NT2/D1 (cell line): ENCODE data around the gene CCDC78.

Source experiments
- SUZ12 ChIP-seq: IDR thresholded peaks from 2 replicates; pipeline ENCODE4 v1.6.1; 2011; ENCODE audit not compliant: insufficient read length, insufficient read depth; ENCODE audit errors: extremely low read depth
- YY1 ChIP-seq: IDR thresholded peaks from 2 replicates; pipeline ENCODE4 v1.6.1; 2011; ENCODE audit not compliant: insufficient read length, insufficient read depth
- ZNF274 ChIP-seq: IDR thresholded peaks from 2 replicates; pipeline ENCODE4 v1.6.1; 2011; ENCODE audit warnings: mild to moderate bottlenecking, low read depth, low read length

DNA sequence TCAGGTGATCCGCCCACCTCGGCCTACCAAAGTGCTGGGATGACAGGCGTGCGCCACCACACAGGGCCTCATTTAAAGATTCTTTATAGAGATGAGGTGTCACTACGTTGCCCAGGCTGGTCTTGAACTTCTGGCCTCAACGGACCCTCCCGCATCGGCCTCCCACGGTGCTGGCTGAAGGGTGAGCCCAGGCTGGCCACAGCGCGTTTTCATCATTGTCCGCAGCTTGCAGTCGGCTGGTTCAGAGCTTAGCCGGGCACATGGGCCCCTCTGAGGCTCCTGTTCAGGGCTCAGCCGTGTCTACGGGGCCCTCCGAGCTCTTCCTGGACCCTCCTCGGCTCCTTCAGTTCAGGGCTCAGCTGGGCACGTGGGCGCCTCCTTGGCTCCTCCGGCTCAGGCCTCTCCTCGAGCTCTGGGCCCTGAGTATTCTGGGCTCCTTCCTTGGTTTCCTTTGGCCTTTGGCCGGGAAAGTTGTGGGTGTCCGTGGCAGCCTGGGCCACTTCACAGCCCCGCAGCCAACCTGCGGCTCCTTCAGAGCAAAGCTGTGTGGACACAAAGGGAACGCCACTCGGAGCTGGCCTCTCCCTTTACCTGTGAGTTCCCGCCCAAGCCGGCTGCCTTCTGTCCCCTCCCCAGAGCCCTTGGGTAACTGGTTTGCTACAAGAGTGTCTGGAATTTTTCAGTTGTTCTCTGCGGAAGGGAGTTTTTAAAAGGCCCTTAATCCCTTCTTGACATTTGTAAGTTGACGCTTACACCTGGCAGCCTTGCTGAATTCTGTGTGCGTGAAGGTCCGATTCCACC, 33.1 kb upstream of the CCDC78 start:
- TF ChIP-seq ZNF274 (no peak), SUZ12 (no peak), YY1 (no peak)
